HepG2 (cell line): ENCODE measurements around the gene ATP5MG. TPM values are rescaled to one million over a fixed set of nuclear protein-coding genes. Genes with fewer than 3 reads are reported as not detected.

Source experiments
- AGO1 ChIP-seq: fragments of 200-400 bp; formaldehyde crosslinking; IDR thresholded peaks from 2 replicates; pipeline ENCODE4 v1.6.1; 2017; ENCODE audit warnings: mild to moderate bottlenecking, low read depth, low read length, moderate library complexity; ENCODE audit not compliant: poor library complexity, severe bottlenecking
- ATAD3A ChIP-seq: sonication (generic); formaldehyde crosslinking; IDR thresholded peaks from 2 replicates; pipeline ENCODE4 v1.4.0; 2020; ENCODE audit warnings: missing genetic modification reagents
- GATAD1 ChIP-seq: IDR thresholded peaks from 2 replicates; pipeline ENCODE4 v1.6.1; 2016; ENCODE audit warnings: missing genetic modification reagents, missing compliant biosample characterization
- HOXA3 ChIP-seq: sonication (generic); formaldehyde crosslinking; IDR thresholded peaks from 2 replicates; pipeline ENCODE4 v1.5.0; 2020; ENCODE audit warnings: missing genetic modification reagents
- KDM6A ChIP-seq: IDR thresholded peaks from 2 replicates; pipeline ENCODE4 v1.6.1; 2016; ENCODE audit warnings: low read depth
- KMT2A ChIP-seq: sonication (generic); formaldehyde crosslinking; IDR thresholded peaks from 2 replicates; pipeline ENCODE4 v1.4.0; 2020; ENCODE audit warnings: missing genetic modification reagents
- LCORL ChIP-seq, 2 experiments: fragments of 450-650 bp in 1 of 2; sonication (generic) in 1 of 2; formaldehyde crosslinking in 1 of 2; IDR thresholded peaks; 2 replicates each; pipeline versions ENCODE4 v1.5.0 to v1.6.1; 2017 to 2020; ENCODE audit warnings: antibody characterized with exemption in 1 of 2, missing genetic modification reagents in 1 of 2
- MED1 ChIP-seq: sonication (generic); formaldehyde crosslinking; IDR thresholded peaks from 2 replicates; pipeline ENCODE4 v1.4.0; 2020; ENCODE audit warnings: missing genetic modification reagents
- MIXL1 ChIP-seq: IDR thresholded peaks from 2 replicates; pipeline ENCODE4 v1.6.1; 2016
- NCOA1 ChIP-seq: sonication (generic); formaldehyde crosslinking; IDR thresholded peaks from 2 replicates; pipeline ENCODE4 v1.9.0; 2021; ENCODE audit warnings: missing genetic modification reagents
- NFYC ChIP-seq: IDR thresholded peaks from 2 replicates; pipeline ENCODE4 v1.6.1; 2016; ENCODE audit warnings: missing genetic modification reagents, missing compliant biosample characterization
- PATZ1 ChIP-seq: sonication (generic); formaldehyde crosslinking; IDR thresholded peaks from 2 replicates; pipeline ENCODE4 v1.4.0; 2020; ENCODE audit warnings: missing genetic modification reagents
- PCBP1 ChIP-seq: fragments of 200-400 bp; formaldehyde crosslinking; IDR thresholded peaks from 2 replicates; pipeline ENCODE4 v1.6.1; 2017; ENCODE audit warnings: mild to moderate bottlenecking, low read depth, low read length, borderline replicate concordance
- SAP130 ChIP-seq: IDR thresholded peaks from 2 replicates; pipeline ENCODE4 v1.6.1; 2016; ENCODE audit warnings: low read depth
- TARDBP ChIP-seq: sonication (generic); formaldehyde crosslinking; IDR thresholded peaks from 2 replicates; pipeline ENCODE4 v1.8.0; 2022; ENCODE audit warnings: mild to moderate bottlenecking, missing genetic modification reagents
- polyA plus RNA-seq, 8 experiments: library from polyadenylated mRNA; depleted of rRNA in 3 of 8; stranded (reverse) in 7 of 8; unstranded in 1 of 8; fragments of >200 nt; fragmentation: Illumina TruSeq in 4 of 8; extraction: Trizol in 4 of 8; gene quantifications; 2 replicates each; pipeline versions ENCODE4 v1.2.1 to v1.2.3, GENCODE V29; 2011 to 2016; ENCODE audit warnings: low read depth in 4 of 8, missing spikeins in 1 of 8, mixed read lengths in 1 of 8; ENCODE audit not compliant: insufficient read depth in 1 of 8
- total RNA-seq, 5 experiments: library from RNA; depleted of rRNA; stranded (reverse); fragments of >200 nt; fragmentation: Illumina TruSeq; extraction: Trizol; gene quantifications; 2 replicates each; pipeline ENCODE4 v1.2.3, GENCODE V29; 2016; ENCODE audit warnings: low read depth in 1 of 5
- TF ChIP-seq, protein P1 (sequence below): sonication (generic); formaldehyde crosslinking; IDR thresholded peaks from 2 replicates; pipeline ENCODE4 v1.5.1; 2020; ENCODE audit warnings: mild to moderate bottlenecking, missing genetic modification reagents, moderate library complexity
- TF ChIP-seq, protein P2 (sequence below): sonication (generic); formaldehyde crosslinking; IDR thresholded peaks from 2 replicates; pipeline ENCODE4 v1.5.0; 2020; ENCODE audit warnings: mild to moderate bottlenecking, missing genetic modification reagents, borderline replicate concordance

ATP5MG gene
- total and polyA plus RNA-seq, 2 of the 13 experiments (the other 11 are each of a cell fraction or from before 2014, with no cell fraction given): 260 to 320 TPM

GRCh38 chr11:118437208-118438125 lies 36.1 kb downstream of the ATP5MG start (continued):
- TF ChIP-seq GATAD1 (CRISPR knock-in tag) (no peak), TARDBP (0 out of 2 replicates have a peak, but pooled peaks have one; percentile 19), MED1 (CRISPR knock-in tag) (0 out of 2 replicates have a peak, but pooled peaks have one; percentile 15), PCBP1 (0 out of 2 replicates have a peak, but pooled peaks have one; percentile 40), ATAD3A (CRISPR knock-in tag) (no peak), NFYC (CRISPR knock-in tag) (peak; percentile 40), SAP130 (CRISPR knock-in tag) (peak; percentile 60), HOXA3 (CRISPR knock-in tag) (peak; percentile 19; the same call in 1 of the 2 replicates), LCORL (IDR thresholded peaks at IDR 0.05) (no peak), LCORL (CRISPR knock-in tag; IDR thresholded peaks at IDR 0.05) (0 out of 2 replicates have a peak, but pooled peaks have one; percentile 14), PATZ1 (CRISPR knock-in tag) (0 out of 2 replicates have a peak, but pooled peaks have one; percentile 25), AGO1 (no peak), KDM6A (CRISPR knock-in tag) (no peak), NCOA1 (CRISPR knock-in tag) (0 out of 2 replicates have a peak, but pooled peaks have one; percentile 45), MIXL1 (CRISPR knock-in tag) (0 out of 2 replicates have a peak, but pooled peaks have one; percentile 23), KMT2A (0 out of 2 replicates have a peak, but pooled peaks have one; percentile 16)
- TF ChIP-seq, protein P1, sequence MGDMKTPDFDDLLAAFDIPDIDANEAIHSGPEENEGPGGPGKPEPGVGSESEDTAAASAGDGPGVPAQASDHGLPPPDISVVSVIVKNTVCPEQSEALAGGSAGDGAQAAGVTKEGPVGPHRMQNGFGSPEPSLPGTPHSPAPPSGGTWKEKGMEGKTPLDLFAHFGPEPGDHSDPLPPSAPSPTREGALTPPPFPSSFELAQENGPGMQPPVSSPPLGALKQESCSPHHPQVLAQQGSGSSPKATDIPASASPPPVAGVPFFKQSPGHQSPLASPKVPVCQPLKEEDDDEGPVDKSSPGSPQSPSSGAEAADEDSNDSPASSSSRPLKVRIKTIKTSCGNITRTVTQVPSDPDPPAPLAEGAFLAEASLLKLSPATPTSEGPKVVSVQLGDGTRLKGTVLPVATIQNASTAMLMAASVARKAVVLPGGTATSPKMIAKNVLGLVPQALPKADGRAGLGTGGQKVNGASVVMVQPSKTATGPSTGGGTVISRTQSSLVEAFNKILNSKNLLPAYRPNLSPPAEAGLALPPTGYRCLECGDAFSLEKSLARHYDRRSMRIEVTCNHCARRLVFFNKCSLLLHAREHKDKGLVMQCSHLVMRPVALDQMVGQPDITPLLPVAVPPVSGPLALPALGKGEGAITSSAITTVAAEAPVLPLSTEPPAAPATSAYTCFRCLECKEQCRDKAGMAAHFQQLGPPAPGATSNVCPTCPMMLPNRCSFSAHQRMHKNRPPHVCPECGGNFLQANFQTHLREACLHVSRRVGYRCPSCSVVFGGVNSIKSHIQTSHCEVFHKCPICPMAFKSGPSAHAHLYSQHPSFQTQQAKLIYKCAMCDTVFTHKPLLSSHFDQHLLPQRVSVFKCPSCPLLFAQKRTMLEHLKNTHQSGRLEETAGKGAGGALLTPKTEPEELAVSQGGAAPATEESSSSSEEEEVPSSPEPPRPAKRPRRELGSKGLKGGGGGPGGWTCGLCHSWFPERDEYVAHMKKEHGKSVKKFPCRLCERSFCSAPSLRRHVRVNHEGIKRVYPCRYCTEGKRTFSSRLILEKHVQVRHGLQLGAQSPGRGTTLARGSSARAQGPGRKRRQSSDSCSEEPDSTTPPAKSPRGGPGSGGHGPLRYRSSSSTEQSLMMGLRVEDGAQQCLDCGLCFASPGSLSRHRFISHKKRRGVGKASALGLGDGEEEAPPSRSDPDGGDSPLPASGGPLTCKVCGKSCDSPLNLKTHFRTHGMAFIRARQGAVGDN (CRISPR knock-in tag): peak; percentile 40; the same call in 1 of the 2 replicates
- TF ChIP-seq, protein P2, sequence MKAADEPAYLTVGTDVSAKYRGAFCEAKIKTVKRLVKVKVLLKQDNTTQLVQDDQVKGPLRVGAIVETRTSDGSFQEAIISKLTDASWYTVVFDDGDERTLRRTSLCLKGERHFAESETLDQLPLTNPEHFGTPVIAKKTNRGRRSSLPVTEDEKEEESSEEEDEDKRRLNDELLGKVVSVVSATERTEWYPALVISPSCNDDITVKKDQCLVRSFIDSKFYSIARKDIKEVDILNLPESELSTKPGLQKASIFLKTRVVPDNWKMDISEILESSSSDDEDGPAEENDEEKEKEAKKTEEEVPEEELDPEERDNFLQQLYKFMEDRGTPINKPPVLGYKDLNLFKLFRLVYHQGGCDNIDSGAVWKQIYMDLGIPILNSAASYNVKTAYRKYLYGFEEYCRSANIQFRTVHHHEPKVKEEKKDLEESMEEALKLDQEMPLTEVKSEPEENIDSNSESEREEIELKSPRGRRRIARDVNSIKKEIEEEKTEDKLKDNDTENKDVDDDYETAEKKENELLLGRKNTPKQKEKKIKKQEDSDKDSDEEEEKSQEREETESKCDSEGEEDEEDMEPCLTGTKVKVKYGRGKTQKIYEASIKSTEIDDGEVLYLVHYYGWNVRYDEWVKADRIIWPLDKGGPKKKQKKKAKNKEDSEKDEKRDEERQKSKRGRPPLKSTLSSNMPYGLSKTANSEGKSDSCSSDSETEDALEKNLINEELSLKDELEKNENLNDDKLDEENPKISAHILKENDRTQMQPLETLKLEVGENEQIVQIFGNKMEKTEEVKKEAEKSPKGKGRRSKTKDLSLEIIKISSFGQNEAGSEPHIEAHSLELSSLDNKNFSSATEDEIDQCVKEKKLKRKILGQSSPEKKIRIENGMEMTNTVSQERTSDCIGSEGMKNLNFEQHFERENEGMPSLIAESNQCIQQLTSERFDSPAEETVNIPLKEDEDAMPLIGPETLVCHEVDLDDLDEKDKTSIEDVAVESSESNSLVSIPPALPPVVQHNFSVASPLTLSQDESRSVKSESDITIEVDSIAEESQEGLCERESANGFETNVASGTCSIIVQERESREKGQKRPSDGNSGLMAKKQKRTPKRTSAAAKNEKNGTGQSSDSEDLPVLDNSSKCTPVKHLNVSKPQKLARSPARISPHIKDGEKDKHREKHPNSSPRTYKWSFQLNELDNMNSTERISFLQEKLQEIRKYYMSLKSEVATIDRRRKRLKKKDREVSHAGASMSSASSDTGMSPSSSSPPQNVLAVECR: peak; percentile 44; the same call in 1 of the 2 replicates
- TF ChIP-seq, all 625 proteins: peak for 26
